ENCODE data around the gene ZNHIT1. TPM values are rescaled to one million over a fixed set of nuclear protein-coding genes. Genes with fewer than 3 reads are reported as not detected.

The ZNHIT1 gene
- total RNA-seq, 4 donors from 2014 or later = 60.6 to 86.7 (median 77.6) TPM

DNA sequence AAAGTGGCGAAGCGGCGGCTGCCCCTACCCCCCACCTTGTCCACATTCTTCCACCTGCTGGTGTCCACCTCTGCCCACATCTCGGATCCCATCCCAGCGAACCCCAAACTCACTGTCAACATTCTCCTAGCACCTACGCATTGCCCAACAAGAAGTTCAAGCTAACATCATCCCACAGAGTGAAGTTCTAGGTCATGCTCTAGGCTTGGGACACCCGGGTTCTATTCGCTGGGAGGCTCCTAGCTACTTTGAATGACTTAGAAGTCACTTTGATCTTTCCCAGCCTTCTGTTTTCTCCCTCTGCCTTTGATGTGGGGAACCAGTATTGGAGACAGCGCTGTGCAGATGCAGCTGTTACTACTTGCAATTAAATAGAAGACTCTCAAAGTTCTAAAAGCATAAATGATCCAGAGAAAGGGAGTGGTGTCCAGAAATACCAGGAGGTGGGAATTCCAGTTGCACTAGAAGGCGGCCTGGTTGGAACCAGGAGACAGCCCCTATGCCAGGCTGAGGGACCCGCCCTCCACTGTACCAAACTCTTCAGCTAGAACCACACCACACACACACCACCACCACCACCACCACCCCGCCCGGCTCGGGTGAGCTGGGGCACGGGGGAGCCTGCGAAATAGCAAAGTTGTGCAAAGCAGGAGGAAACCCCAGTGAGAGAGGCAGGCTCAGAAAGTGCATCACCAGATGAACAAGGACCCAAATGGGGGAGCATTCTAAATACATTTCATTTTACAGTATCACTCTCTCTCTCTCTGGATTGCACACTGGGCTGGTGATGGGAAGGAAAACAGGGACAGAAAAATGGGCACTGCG, 47.1 kb upstream of the ZNHIT1 start:
- H3K27ac ChIP-seq (replicated peaks in 1 of 4) = no peak overlapping the region
- no peak for DNase-seq (ENCODE audit: extremely low spot score)
- H3K27me3 ChIP-seq = peaks cover 24 to 100% (median 97%) of the 10 kb centered on the region in 4 donors
- WGBS = 8% methylated on average over 17 of the region's 17 CpGs
- no peaks in the 10 kb centered on the region for H3K36me3 ChIP-seq
- intact Hi-C loops (cut with DNase I) = no loop called here
- H3K4me1 ChIP-seq = peaks cover 40 to 57% (median 45%) of the 10 kb centered on the region in 4 donors
- no peak overlapping the region for H3K4me3 ChIP-seq
- H3K9me3 ChIP-seq = no peaks in the 10 kb centered on the region
- TF ChIP-seq, protein P1, sequence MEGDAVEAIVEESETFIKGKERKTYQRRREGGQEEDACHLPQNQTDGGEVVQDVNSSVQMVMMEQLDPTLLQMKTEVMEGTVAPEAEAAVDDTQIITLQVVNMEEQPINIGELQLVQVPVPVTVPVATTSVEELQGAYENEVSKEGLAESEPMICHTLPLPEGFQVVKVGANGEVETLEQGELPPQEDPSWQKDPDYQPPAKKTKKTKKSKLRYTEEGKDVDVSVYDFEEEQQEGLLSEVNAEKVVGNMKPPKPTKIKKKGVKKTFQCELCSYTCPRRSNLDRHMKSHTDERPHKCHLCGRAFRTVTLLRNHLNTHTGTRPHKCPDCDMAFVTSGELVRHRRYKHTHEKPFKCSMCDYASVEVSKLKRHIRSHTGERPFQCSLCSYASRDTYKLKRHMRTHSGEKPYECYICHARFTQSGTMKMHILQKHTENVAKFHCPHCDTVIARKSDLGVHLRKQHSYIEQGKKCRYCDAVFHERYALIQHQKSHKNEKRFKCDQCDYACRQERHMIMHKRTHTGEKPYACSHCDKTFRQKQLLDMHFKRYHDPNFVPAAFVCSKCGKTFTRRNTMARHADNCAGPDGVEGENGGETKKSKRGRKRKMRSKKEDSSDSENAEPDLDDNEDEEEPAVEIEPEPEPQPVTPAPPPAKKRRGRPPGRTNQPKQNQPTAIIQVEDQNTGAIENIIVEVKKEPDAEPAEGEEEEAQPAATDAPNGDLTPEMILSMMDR (IDR thresholded peaks at IDR 0.05) = no peak
- TF ChIP-seq EP300 (IDR thresholded peaks at IDR 0.05) = no peak
- no peak for TF ChIP-seq POLR2AphosphoS5 (IDR thresholded peaks at IDR 0.05)
- no peak for TF ChIP-seq POLR2A (IDR thresholded peaks at IDR 0.05; ENCODE audit: low read depth)

DNA sequence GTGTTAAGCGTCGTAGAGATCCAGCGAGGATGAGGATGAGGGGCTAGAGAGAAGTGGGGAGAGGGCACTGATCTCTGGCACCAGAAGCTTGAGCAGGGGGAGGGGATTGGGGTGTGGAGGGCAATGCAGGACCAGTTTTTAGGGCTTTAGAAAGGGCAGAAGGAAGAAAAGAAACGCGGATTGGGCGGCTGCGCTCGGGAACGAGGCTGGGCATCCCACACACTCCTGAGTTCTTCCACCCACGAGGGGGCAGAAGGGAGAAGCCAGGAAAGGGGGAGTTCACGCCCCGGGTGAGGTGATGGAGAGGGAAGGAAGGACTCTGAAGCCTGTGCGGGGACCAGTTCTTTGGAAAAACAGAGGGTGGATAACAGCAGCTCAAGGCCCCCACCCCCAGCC, 46.5 kb upstream of the ZNHIT1 start:
- Histone ChIP-seq H3K4me3 (no peak overlapping the region), H3K27ac (replicated peaks in 1 of 4) (no peak overlapping the region), H3K36me3 (no peaks in the 10 kb centered on the region), H3K4me1 (peaks cover 36 to 52% (median 39%) of the 10 kb centered on the region in 4 donors), H3K27me3 (peaks cover 18 to 100% (median 95%) of the 10 kb centered on the region in 4 donors), H3K9me3 (no peaks in the 10 kb centered on the region)
- 2% methylated on average over 13 of the region's 13 CpGs for WGBS
- DNase-seq (ENCODE audit: extremely low spot score) = no peak
- intact Hi-C loops (cut with DNase I) = no loop called here
- no peak for TF ChIP-seq EP300 (IDR thresholded peaks at IDR 0.05)
- TF ChIP-seq, protein P1 (IDR thresholded peaks at IDR 0.05) = no peak

DNA sequence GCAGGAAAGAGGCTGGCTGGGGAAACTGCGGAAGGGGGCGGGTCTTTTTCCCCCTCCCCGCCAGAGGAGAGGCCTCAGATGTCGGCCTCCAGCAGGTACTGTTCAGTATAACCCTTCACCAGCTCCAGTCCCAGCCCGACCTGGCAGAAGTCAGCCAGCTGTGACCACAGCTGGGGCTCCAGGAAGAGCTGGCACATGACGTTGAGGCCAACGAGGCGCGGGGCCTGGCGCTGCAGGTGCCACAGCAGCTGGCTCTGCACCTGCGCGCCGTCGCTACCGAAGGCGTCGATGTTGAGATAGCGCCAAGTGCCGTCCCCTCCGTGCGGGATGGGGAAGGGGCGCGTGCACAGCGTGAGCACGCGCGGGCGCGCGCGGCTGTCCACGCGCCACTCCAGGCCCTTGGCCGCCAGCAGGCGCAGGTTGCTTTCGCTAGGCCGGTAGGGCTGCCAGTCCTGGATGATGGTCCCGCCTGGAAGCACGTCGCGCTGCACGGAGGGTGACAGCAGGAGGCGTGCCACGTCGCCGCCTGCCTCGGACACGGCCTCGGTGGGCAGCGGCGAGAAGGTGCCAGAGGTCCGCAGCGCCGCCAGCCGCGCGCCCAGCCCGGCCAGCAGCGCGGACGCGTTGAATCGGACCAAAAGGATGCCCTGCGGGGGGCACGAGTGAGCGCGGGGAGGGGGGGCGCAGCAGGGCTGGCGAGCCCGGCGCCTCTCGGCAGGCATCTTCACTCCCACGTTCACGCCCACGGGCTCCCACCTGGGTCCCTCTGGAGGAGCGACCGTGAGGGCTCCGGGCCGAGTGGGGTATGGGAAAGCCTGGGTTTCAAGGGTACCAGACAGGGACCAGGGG, 45.7 kb upstream of the ZNHIT1 start:
- H3K4me1 ChIP-seq = peaks cover 36 to 52% (median 39%) of the 10 kb centered on the region in 4 donors
- no peaks in the 10 kb centered on the region for H3K36me3 ChIP-seq
- TF ChIP-seq POLR2AphosphoS5 (IDR thresholded peaks at IDR 0.05) (no peak), EP300 (IDR thresholded peaks at IDR 0.05) (no peak), POLR2A (IDR thresholded peaks at IDR 0.05; ENCODE audit: low read depth) (no peak)
- TF ChIP-seq, protein P1 (IDR thresholded peaks at IDR 0.05) = no peak
- no peak for DNase-seq (ENCODE audit: extremely low spot score)
- peaks cover 18 to 100% (median 92%) of the 10 kb centered on the region in 4 donors for H3K27me3 ChIP-seq
- no peak overlapping the region for H3K27ac ChIP-seq (replicated peaks in 1 of 4)
- 2% methylated on average over 30 of the region's 79 CpGs for WGBS
- H3K4me3 ChIP-seq = no peak overlapping the region
- no peaks in the 10 kb centered on the region for H3K9me3 ChIP-seq
- intact Hi-C loops (cut with DNase I) = no loop called here

DNA sequence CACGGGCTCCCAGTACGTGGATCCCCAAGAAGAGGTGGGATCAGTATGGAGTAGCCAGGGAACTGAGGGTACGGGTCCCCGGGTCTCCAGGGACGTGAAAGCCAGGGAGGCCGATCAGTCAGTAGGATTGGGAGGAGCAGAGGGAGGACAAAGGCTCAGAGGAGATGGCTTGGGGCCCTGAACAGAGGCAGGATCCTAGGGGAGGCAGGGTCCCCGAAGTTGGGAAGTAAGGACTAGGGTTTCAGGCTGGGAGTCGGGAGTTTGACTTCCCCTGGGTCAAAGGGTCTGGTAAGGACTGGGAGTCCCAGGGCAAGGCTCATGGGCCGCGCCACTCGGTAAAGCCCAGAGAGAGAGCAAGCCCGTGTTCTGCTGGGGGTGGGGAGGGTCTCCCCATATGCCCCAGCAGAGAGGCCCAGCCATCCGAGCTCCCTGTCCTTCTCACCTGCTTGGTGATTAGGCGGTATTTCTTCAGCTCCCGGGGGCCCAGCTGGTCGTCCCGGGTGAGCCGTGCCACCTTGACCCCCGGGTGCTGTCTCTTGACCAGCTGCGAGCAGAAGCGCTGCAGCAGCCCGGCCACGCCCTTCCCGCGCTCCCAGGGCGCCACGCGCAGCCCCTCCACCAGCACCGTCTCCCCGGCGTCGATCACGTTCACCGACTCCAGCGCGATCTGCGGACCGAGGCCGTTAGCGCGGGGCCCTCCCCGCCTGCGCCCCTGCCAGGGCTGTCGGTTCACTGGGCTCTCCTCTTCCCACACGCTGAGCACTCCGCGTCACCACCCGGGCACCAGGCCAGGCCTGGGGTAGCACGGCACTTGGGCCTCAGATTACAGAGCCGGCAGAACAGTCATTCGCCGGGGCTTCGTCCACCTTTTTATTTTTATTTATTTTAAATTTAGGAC, 44.9 kb upstream of the ZNHIT1 start:
- Histone ChIP-seq H3K27me3 (peaks cover 18 to 100% (median 92%) of the 10 kb centered on the region in 4 donors), H3K4me1 (peaks cover 36 to 52% (median 39%) of the 10 kb centered on the region in 4 donors), H3K9me3 (no peaks in the 10 kb centered on the region), H3K36me3 (no peaks in the 10 kb centered on the region), H3K27ac (replicated peaks in 1 of 4) (no peak overlapping the region), H3K4me3 (peak overlapping the region; percentile 1 to 40 (median 12))
- intact Hi-C loops (cut with DNase I) = no loop called here
- no peak for TF ChIP-seq POLR2AphosphoS5 (IDR thresholded peaks at IDR 0.05)
- no peak for TF ChIP-seq EP300 (IDR thresholded peaks at IDR 0.05)
- TF ChIP-seq, protein P1 (IDR thresholded peaks at IDR 0.05) = no peak
- no peak for TF ChIP-seq POLR2A (IDR thresholded peaks at IDR 0.05; ENCODE audit: low read depth)
- no peak for DNase-seq (ENCODE audit: extremely low spot score)
- 11% methylated on average over 43 of the region's 53 CpGs for WGBS
